ENCODE results near the gene PLXNC1.

The PLXNC1 gene

GRCh38 chr12:94204499-94205247 is 56.3 kb downstream of the PLXNC1 start:
- H3K9ac ChIP-seq (ENCODE audit: low read depth, low read length, poor library complexity, severe bottlenecking) = peak overlapping the region; percentile 10
- peak overlapping the region; percentile 16; the same call in 1 of the 2 replicates for H2AFZ ChIP-seq (ENCODE audit: low read length)
- H3F3A ChIP-seq (ENCODE audit: low read depth) = 0 out of 2 replicates have a peak, but pooled peaks cover 8% of the 10 kb centered on the region
- H3K4me3 ChIP-seq (ENCODE audit: low read length, poor library complexity, severe bottlenecking) = peak overlapping the region; percentile 32
- peak overlapping the region; percentile 33 for H3K4me2 ChIP-seq (ENCODE audit: low read depth, low read length, poor library complexity, severe bottlenecking)
- peaks cover 60% of the 10 kb centered on the region for H3K4me1 ChIP-seq (ENCODE audit: insufficient read depth, low read length, poor library complexity, severe bottlenecking)
- H3K9me3 ChIP-seq (ENCODE audit: insufficient read depth, low read depth, low read length) = no peaks in the 10 kb centered on the region
- no peaks in the 10 kb centered on the region for H3K79me2 ChIP-seq (ENCODE audit: insufficient read depth, low read length)
- H3K27me3 ChIP-seq (ENCODE audit: insufficient read depth, low read length, poor library complexity, severe bottlenecking) = no peaks in the 10 kb centered on the region
- TF ChIP-seq CTCF (conservative IDR thresholded peaks at IDR 0.05; ENCODE audit: low read length) = no peak
- no peak for TF ChIP-seq EZH2phosphoT487 (IDR thresholded peaks at IDR 0.05; ENCODE audit: borderline replicate concordance)
- no peaks in the 10 kb centered on the region for H3K9me2 ChIP-seq (replicated peaks; ENCODE audit: low read depth, low read length)
- peaks cover 4% of the 10 kb centered on the region; the same call in 1 of the 2 replicates for H3K36me3 ChIP-seq (ENCODE audit: insufficient read depth, low read length)
- no peaks in the 10 kb centered on the region for H4K20me1 ChIP-seq (ENCODE audit: insufficient read depth, low read length, poor library complexity, severe bottlenecking)

- Histone ChIP-seq H4K20me1 (ENCODE audit: insufficient read depth, low read length, poor library complexity, severe bottlenecking) (no peaks in the 10 kb centered on the region), H3K4me3 (ENCODE audit: low read length, poor library complexity, severe bottlenecking) (peak overlapping the region; percentile 32), H2AFZ (ENCODE audit: low read length) (no peak overlapping the region), H3K4me1 (ENCODE audit: insufficient read depth, low read length, poor library complexity, severe bottlenecking) (peaks cover 60% of the 10 kb centered on the region), H3K9me3 (ENCODE audit: insufficient read depth, low read depth, low read length) (no peaks in the 10 kb centered on the region), H3K4me2 (ENCODE audit: low read depth, low read length, poor library complexity, severe bottlenecking) (peak overlapping the region; percentile 33), H3K36me3 (ENCODE audit: insufficient read depth, low read length) (peaks cover 6% of the 10 kb centered on the region; the same call in 1 of the 2 replicates), H3K79me2 (ENCODE audit: insufficient read depth, low read length) (no peaks in the 10 kb centered on the region), H3K27me3 (ENCODE audit: insufficient read depth, low read length, poor library complexity, severe bottlenecking) (no peaks in the 10 kb centered on the region), H3K9ac (ENCODE audit: low read depth, low read length, poor library complexity, severe bottlenecking) (peak overlapping the region; percentile 10), H3K9me2 (replicated peaks; ENCODE audit: low read depth, low read length) (no peaks in the 10 kb centered on the region), H3F3A (ENCODE audit: low read depth) (0 out of 2 replicates have a peak, but pooled peaks cover 8% of the 10 kb centered on the region)
- TF ChIP-seq EZH2phosphoT487 (IDR thresholded peaks at IDR 0.05; ENCODE audit: borderline replicate concordance) (no peak), CTCF (conservative IDR thresholded peaks at IDR 0.05; ENCODE audit: low read length) (no peak)
Observed at GRCh38 chr12:94205822-94206221, 57.4 kb downstream of the PLXNC1 start.

DNA sequence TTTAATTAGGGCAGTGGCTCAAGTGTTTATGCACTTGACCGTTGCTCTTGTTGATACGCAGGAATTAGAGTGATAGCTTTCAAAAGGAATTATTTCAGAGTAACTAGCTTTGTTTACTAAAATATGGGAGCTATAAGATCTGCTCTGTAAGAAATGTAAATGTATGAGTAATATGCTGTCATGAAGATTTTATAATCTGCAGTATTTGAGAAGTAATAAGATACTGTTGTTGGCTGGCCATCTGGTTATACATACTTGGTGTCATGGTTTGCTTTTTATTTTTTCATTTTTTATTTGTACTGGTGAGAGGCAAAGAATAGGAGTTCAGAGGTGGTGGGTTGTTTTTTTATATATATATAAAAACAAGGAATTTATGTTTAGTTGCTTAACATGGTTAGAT is 58.5 kb downstream of the PLXNC1 start:
- H3K27me3 ChIP-seq (ENCODE audit: insufficient read depth, low read length, poor library complexity, severe bottlenecking) = no peaks in the 10 kb centered on the region
- no peak overlapping the region for H3K4me2 ChIP-seq (ENCODE audit: low read depth, low read length, poor library complexity, severe bottlenecking)
- TF ChIP-seq EZH2phosphoT487 (IDR thresholded peaks at IDR 0.05; ENCODE audit: borderline replicate concordance) (no peak), CTCF (conservative IDR thresholded peaks at IDR 0.05; ENCODE audit: low read length) (no peak)

More for the DNA sequence above, 58.5 kb downstream of the PLXNC1 start:
- no peaks in the 10 kb centered on the region for H4K20me1 ChIP-seq (ENCODE audit: insufficient read depth, low read length, poor library complexity, severe bottlenecking)
- H3K79me2 ChIP-seq (ENCODE audit: insufficient read depth, low read length) = no peaks in the 10 kb centered on the region
- no peak overlapping the region for H3K4me3 ChIP-seq (ENCODE audit: low read length, poor library complexity, severe bottlenecking)
- H3K36me3 ChIP-seq (ENCODE audit: insufficient read depth, low read length) = peaks cover 8% of the 10 kb centered on the region; the same call in 1 of the 2 replicates
- peaks cover 60% of the 10 kb centered on the region for H3K4me1 ChIP-seq (ENCODE audit: insufficient read depth, low read length, poor library complexity, severe bottlenecking)
- no peaks in the 10 kb centered on the region for H3K9me2 ChIP-seq (replicated peaks; ENCODE audit: low read depth, low read length)
- H2AFZ ChIP-seq (ENCODE audit: low read length) = no peak overlapping the region
- H3F3A ChIP-seq (ENCODE audit: low read depth) = 0 out of 2 replicates have a peak, but pooled peaks cover 8% of the 10 kb centered on the region
- H3K9ac ChIP-seq (ENCODE audit: low read depth, low read length, poor library complexity, severe bottlenecking) = peak overlapping the region; percentile 10
- H3K9me3 ChIP-seq (ENCODE audit: insufficient read depth, low read depth, low read length) = no peaks in the 10 kb centered on the region

Data from Loucy (cell line).